HepG2 (cell line): ENCODE data around the gene GDPD4. TPM values are rescaled to one million over a fixed set of nuclear protein-coding genes. Genes with fewer than 3 reads are reported as not detected.

ENCODE experiments used
- ATAC-seq: fragments of 200-7000 bp; cut with Tn5 transposase; 3 replicates; pipeline ENCODE4 v1.9.1; 2020; ENCODE audit warnings: mild to moderate bottlenecking, moderate library complexity
- BruUV-seq: library from RNA; stranded (reverse); fragments of 400-500 nt; replicated peaks from 2 replicates; lab custom pipeline; 2021; lab: Mats Ljungman, UMichigan
- CTCF ChIA-PET: fragments of 300-600 bp; formaldehyde crosslinking; extraction: SDS; loops from one replicate; lab custom pipeline; 2021; ENCODE audit warnings: low total read pairs, inconsistent platforms, low intra/inter-chr PET ratio; lab: Yijun Ruan, JAX
- POLR2A ChIA-PET: fragments of 350-600 bp; sonication (Branson Sonifier 250); formaldehyde crosslinking; loops from one replicate; lab custom pipeline; 2020; ENCODE audit warnings: antibody characterized with exemption, inconsistent platforms; lab: Yijun Ruan, JAX
- DNase-seq: peaks from one replicate; pipeline ENCODE4 v3.0.0-alpha.2; 2015; ENCODE audit warnings: low spot score
- FAIRE-seq: peaks from 3 replicates; lab custom pipeline; 2011; peaks lifted over from hg19 to GRCh38; lab: Jason Lieb, UNC
- H2AFZ ChIP-seq: one replicate; pipeline ENCODE4 v1.6.1; 2011; ENCODE audit warnings: low read length, inconsistent platforms
- H3K27ac ChIP-seq: fragments of 300-600 bp; 3 replicates; pipeline ENCODE4 v1.8.0; 2011; ENCODE audit warnings: mixed run types, mild to moderate bottlenecking, mixed read lengths, low read length, inconsistent platforms; ENCODE audit not compliant: insufficient read depth; ENCODE audit errors: extremely low read length
- H3K27me3 ChIP-seq, 2 experiments: fragments of 200-600 bp in 1 of 2; 2 replicates in 1 of 2; 3 replicates in 1 of 2; pipeline versions ENCODE4 v1.6.0 to v1.8.0; 2011; ENCODE audit warnings: low read length in 2 of 2, mild to moderate bottlenecking in 2 of 2, moderate library complexity in 2 of 2, inconsistent platforms in 1 of 2; ENCODE audit not compliant: insufficient read depth in 2 of 2, control insufficient read depth in 1 of 2
- H3K36me3 ChIP-seq, 2 experiments: fragments of 200-600 bp in 1 of 2; replicated peaks in 1 of 2; 2 replicates in 1 of 2; 3 replicates in 1 of 2; pipeline versions ENCODE4 v1.5.1 to v1.8.0; 2011; ENCODE audit warnings: low read length in 2 of 2, inconsistent platforms in 1 of 2; ENCODE audit not compliant: insufficient read depth in 2 of 2, control insufficient read depth in 1 of 2
- H3K4me1 ChIP-seq: 2 replicates; pipeline ENCODE4 v1.5.1; 2012; ENCODE audit warnings: low read length, inconsistent platforms; ENCODE audit not compliant: insufficient read depth
- H3K4me2 ChIP-seq: 2 replicates; pipeline ENCODE4 v1.6.0; 2011; ENCODE audit warnings: low read depth, low read length, inconsistent platforms
- H3K4me3 ChIP-seq, 3 experiments: fragments of 200-600 bp in 1 of 3; sonication (generic), shearing (Covaris generic) in 1 of 3; replicated peaks in 1 of 3; 2 replicates each; pipeline ENCODE4 v1.5.1; 2011 to 2016; ENCODE audit warnings: low read length in 3 of 3, inconsistent platforms in 2 of 3, low read depth in 2 of 3, mild to moderate bottlenecking in 2 of 3, control low read depth in 1 of 3, mixed read lengths in 1 of 3; ENCODE audit not compliant: insufficient read depth in 1 of 3
- H3K79me2 ChIP-seq: one replicate; pipeline ENCODE4 v1.6.1; 2011; ENCODE audit warnings: low read length, inconsistent platforms; ENCODE audit not compliant: insufficient read depth
- H3K9ac ChIP-seq: 2 replicates; pipeline ENCODE4 v1.6.0; 2011; ENCODE audit warnings: mild to moderate bottlenecking, low read depth, low read length, inconsistent platforms; ENCODE audit not compliant: insufficient read depth
- H3K9me3 ChIP-seq: 2 replicates; pipeline ENCODE4 v1.5.1; 2012; ENCODE audit warnings: mild to moderate bottlenecking, low read length
- H4K20me1 ChIP-seq: 2 replicates; pipeline ENCODE4 v1.6.0; 2011; ENCODE audit warnings: inconsistent platforms, mild to moderate bottlenecking, low read length, moderate library complexity; ENCODE audit not compliant: insufficient read depth
- GABPA ChIP-seq, 2 experiments: IDR thresholded peaks; 2 replicates each; pipeline ENCODE4 v1.6.1; 2011 to 2016; ENCODE audit warnings: low read depth in 2 of 2, low read length in 1 of 2, missing biosample characterization in 1 of 2, missing genetic modification characterization in 1 of 2
- GLMP ChIP-seq: sonication (generic); formaldehyde crosslinking; IDR thresholded peaks from 2 replicates; pipeline ENCODE4 v1.9.0; 2021; ENCODE audit warnings: missing genetic modification reagents, mild to moderate bottlenecking, borderline replicate concordance
- HES4 ChIP-seq: sonication (generic); formaldehyde crosslinking; IDR thresholded peaks from 2 replicates; pipeline ENCODE4 v1.9.0; 2021; ENCODE audit warnings: mild to moderate bottlenecking, missing genetic modification reagents, borderline replicate concordance
- KLF15 ChIP-seq: sonication (generic); formaldehyde crosslinking; IDR thresholded peaks from 2 replicates; pipeline ENCODE4 v1.8.1; 2023; ENCODE audit warnings: borderline replicate concordance, mild to moderate bottlenecking, inconsistent platforms, missing genetic modification reagents, mixed read lengths
- NFYC ChIP-seq: IDR thresholded peaks from 2 replicates; pipeline ENCODE4 v1.6.1; 2016; ENCODE audit warnings: missing genetic modification reagents, missing compliant biosample characterization
- NR2C2 ChIP-seq: sonication (generic); formaldehyde crosslinking; IDR thresholded peaks from 2 replicates; pipeline ENCODE4 v1.4.0; 2020; ENCODE audit warnings: missing genetic modification reagents, mild to moderate bottlenecking, moderate library complexity, borderline replicate concordance
- PITX1 ChIP-seq: sonication (generic); formaldehyde crosslinking; IDR thresholded peaks from 2 replicates; pipeline ENCODE4 v1.5.1; 2020; ENCODE audit warnings: mild to moderate bottlenecking, missing genetic modification reagents
- SIX1 ChIP-seq: sonication (generic); formaldehyde crosslinking; IDR thresholded peaks from 2 replicates; pipeline ENCODE4 v1.4.0; 2020; ENCODE audit warnings: missing genetic modification reagents, borderline replicate concordance
- SMAD9 ChIP-seq: sonication (generic); formaldehyde crosslinking; IDR thresholded peaks from 2 replicates; pipeline ENCODE4 v1.5.1; 2020; ENCODE audit warnings: mild to moderate bottlenecking, missing genetic modification reagents
- SMC3 ChIP-seq: IDR thresholded peaks from 2 replicates; pipeline ENCODE4 v1.6.1; 2011; ENCODE audit warnings: low read length, improper control_type of control experiment
- STAG1 ChIP-seq: sonication (generic); formaldehyde crosslinking; IDR thresholded peaks from 2 replicates; pipeline ENCODE4 v1.4.0; 2020; ENCODE audit warnings: missing genetic modification reagents
- ZBTB38 ChIP-seq: sonication (generic); formaldehyde crosslinking; IDR thresholded peaks from 2 replicates; pipeline ENCODE4 v1.5.1; 2020; ENCODE audit warnings: mild to moderate bottlenecking, missing genetic modification reagents
- ZKSCAN8 ChIP-seq: IDR thresholded peaks from 2 replicates; pipeline ENCODE4 v1.6.1; 2016; ENCODE audit warnings: borderline replicate concordance, missing genetic modification reagents, missing compliant biosample characterization
- ZMYM2 ChIP-seq: sonication (generic); formaldehyde crosslinking; IDR thresholded peaks from 2 replicates; pipeline ENCODE4 v1.8.0; 2022; ENCODE audit warnings: mild to moderate bottlenecking, missing genetic modification reagents
- ZMYM4 ChIP-seq: sonication (generic); formaldehyde crosslinking; IDR thresholded peaks from 2 replicates; pipeline ENCODE4 v1.8.1; 2023; ENCODE audit warnings: mild to moderate bottlenecking, missing genetic modification reagents
- WGBS: methylation state at CpG from one replicate; pipeline ENCODE4 v1.1.6; 2017; ENCODE audit warnings: low lambda C conversion rate; 5-methylcytosine and 5-hydroxymethylcytosine counted together
- in situ Hi-C: cut with HindIII; loops from 2 replicates; pipeline ENCODE4 v1.10.0; 2017; ENCODE audit warnings: low pct_unique_long_range_greater_than_20kb; ENCODE audit not compliant: extremely low pct_ligation_motif_present
- intact Hi-C: fragments of 100-400 bp; cut with micrococcal nuclease; formaldehyde crosslinking; loops from one replicate; pipeline ENCODE4 v1.10.0; 2022; ENCODE audit not compliant: unreplicated experiment
- polyA plus RNA-seq, 8 experiments: library from polyadenylated mRNA; depleted of rRNA in 3 of 8; stranded (reverse) in 7 of 8; unstranded in 1 of 8; fragments of >200 nt; fragmentation: Illumina TruSeq in 4 of 8; extraction: Trizol in 4 of 8; gene quantifications; 2 replicates each; pipeline versions ENCODE4 v1.2.1 to v1.2.3, GENCODE V29; 2011 to 2016; ENCODE audit warnings: low read depth in 4 of 8, missing spikeins in 1 of 8, mixed read lengths in 1 of 8; ENCODE audit not compliant: insufficient read depth in 1 of 8
- total RNA-seq, 5 experiments: library from RNA; depleted of rRNA; stranded (reverse); fragments of >200 nt; fragmentation: Illumina TruSeq; extraction: Trizol; gene quantifications; 2 replicates each; pipeline ENCODE4 v1.2.3, GENCODE V29; 2016; ENCODE audit warnings: low read depth in 1 of 5
- TF ChIP-seq, protein P1 (sequence below): sonication (generic); formaldehyde crosslinking; IDR thresholded peaks from 2 replicates; pipeline ENCODE4 v1.5.0; 2020; ENCODE audit warnings: mild to moderate bottlenecking, missing genetic modification reagents, moderate library complexity
- TF ChIP-seq, protein P2 (sequence below): sonication (generic); formaldehyde crosslinking; IDR thresholded peaks from 2 replicates; pipeline ENCODE4 v1.8.0; 2022; ENCODE audit warnings: mild to moderate bottlenecking, missing genetic modification reagents
- TF ChIP-seq, protein P3 (sequence below): sonication (generic); formaldehyde crosslinking; IDR thresholded peaks from 2 replicates; pipeline ENCODE4 v1.5.1; 2020; ENCODE audit warnings: missing genetic modification reagents, mild to moderate bottlenecking, borderline replicate concordance

Gene GDPD4
- total and polyA plus RNA-seq, 2 of the 13 experiments (the other 11 are each of a cell fraction or from before 2014, with no cell fraction given), result not detected

GRCh38 chr11:77198440-77198849 lies 103.0 kb downstream of the GDPD4 start:
- no peaks in the 10 kb centered on the region for H3K36me3 ChIP-seq
- H3K4me2 ChIP-seq, result no peak overlapping the region

More at GRCh38 chr11:77198440-77198849, 103.0 kb downstream of the GDPD4 start:
- Histone ChIP-seq H4K20me1 (no peaks in the 10 kb centered on the region), H3K9me3 (no peaks in the 10 kb centered on the region), H3K27me3 (no peaks in the 10 kb centered on the region), H3K79me2 (no peaks in the 10 kb centered on the region), H3K9ac (no peak overlapping the region), H2AFZ (no peak overlapping the region), H3K27ac (no peak overlapping the region), H3K4me1 (no peaks in the 10 kb centered on the region), H3K4me3 (no peak overlapping the region)
- FAIRE-seq (no peak), ATAC-seq (peak; percentile 81), DNase-seq (peak; percentile 41)
- CTCF ChIA-PET, result interaction anchor here (1.2 to 1.3 kb wide), 2 partner anchors 71 to 349 kb away, joined by 3 to 7 read pairs; no protein-coding TSS in a partner anchor
- POLR2A ChIA-PET, result no interaction called here
- no TSS peak for BruUV-seq
- WGBS, result 87% methylated on average over 11 of the region's 11 CpGs
- in situ Hi-C loops (loop anchor here (5.0 kb wide), 1 partner anchor 349 kb away; no protein-coding TSS in a partner anchor), intact Hi-C loops (loop anchor here (5.0 to 10.0 kb wide), 2 partner anchors 176 to 419 kb away; no protein-coding TSS in a partner anchor)
- TF ChIP-seq SMAD9 (CRISPR knock-in tag), result no peak
- TF ChIP-seq NR2C2, result no peak
- TF ChIP-seq STAG1 (CRISPR knock-in tag), result peak; percentile 52
- no peak for TF ChIP-seq SIX1 (CRISPR knock-in tag)
- TF ChIP-seq, protein P1, sequence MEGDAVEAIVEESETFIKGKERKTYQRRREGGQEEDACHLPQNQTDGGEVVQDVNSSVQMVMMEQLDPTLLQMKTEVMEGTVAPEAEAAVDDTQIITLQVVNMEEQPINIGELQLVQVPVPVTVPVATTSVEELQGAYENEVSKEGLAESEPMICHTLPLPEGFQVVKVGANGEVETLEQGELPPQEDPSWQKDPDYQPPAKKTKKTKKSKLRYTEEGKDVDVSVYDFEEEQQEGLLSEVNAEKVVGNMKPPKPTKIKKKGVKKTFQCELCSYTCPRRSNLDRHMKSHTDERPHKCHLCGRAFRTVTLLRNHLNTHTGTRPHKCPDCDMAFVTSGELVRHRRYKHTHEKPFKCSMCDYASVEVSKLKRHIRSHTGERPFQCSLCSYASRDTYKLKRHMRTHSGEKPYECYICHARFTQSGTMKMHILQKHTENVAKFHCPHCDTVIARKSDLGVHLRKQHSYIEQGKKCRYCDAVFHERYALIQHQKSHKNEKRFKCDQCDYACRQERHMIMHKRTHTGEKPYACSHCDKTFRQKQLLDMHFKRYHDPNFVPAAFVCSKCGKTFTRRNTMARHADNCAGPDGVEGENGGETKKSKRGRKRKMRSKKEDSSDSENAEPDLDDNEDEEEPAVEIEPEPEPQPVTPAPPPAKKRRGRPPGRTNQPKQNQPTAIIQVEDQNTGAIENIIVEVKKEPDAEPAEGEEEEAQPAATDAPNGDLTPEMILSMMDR (CRISPR knock-in tag), result peak; percentile 63
- no peak for TF ChIP-seq KLF15 (CRISPR knock-in tag)
- TF ChIP-seq, protein P2, sequence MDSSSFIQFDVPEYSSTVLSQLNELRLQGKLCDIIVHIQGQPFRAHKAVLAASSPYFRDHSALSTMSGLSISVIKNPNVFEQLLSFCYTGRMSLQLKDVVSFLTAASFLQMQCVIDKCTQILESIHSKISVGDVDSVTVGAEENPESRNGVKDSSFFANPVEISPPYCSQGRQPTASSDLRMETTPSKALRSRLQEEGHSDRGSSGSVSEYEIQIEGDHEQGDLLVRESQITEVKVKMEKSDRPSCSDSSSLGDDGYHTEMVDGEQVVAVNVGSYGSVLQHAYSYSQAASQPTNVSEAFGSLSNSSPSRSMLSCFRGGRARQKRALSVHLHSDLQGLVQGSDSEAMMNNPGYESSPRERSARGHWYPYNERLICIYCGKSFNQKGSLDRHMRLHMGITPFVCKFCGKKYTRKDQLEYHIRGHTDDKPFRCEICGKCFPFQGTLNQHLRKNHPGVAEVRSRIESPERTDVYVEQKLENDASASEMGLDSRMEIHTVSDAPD (CRISPR knock-in tag), result no peak
- TF ChIP-seq ZKSCAN8, result no peak
- TF ChIP-seq ZBTB38 (CRISPR knock-in tag), result peak; percentile 72; the same call in 1 of the 2 replicates
- TF ChIP-seq, protein P3, sequence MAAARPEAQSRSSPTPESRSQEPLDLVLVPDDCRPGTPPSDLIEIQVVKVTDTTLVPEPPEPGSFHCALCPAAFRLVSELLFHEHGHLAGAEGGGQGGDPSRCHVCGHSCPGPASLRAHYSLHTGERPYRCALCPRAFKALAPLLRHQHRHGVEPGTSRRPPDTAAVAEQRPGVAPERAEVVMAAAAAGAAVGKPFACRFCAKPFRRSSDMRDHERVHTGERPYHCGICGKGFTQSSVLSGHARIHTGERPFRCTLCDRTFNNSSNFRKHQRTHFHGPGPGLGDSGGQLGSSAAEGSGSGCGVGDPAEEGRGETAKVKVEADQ (CRISPR knock-in tag), result no peak
- TF ChIP-seq ZMYM4 (CRISPR knock-in tag), result 0 out of 2 replicates have a peak, but pooled peaks have one; percentile 29
- TF ChIP-seq ZMYM2 (CRISPR knock-in tag), result no peak
- TF ChIP-seq GLMP (CRISPR knock-in tag), result no peak
- no peak for TF ChIP-seq PITX1 (CRISPR knock-in tag)
- no peak for TF ChIP-seq HES4 (CRISPR knock-in tag)
- TF ChIP-seq NFYC (CRISPR knock-in tag), result peak; percentile 37; the same call in 1 of the 2 replicates
- peak; percentile 21; the same call in 1 of the 2 replicates for TF ChIP-seq SMC3
- peak; percentile 24; the same call in 1 of the 2 replicates for TF ChIP-seq GABPA (IDR thresholded peaks at IDR 0.05; ENCODE audit: low read depth, low read length)
- peak; percentile 28; the same call in 1 of the 2 replicates for TF ChIP-seq GABPA (CRISPR knock-in tag; IDR thresholded peaks at IDR 0.05; ENCODE audit: low read depth)
